H1 (cell line): ENCODE measurements around the gene MLH3. TPM values are rescaled to one million over a fixed set of nuclear protein-coding genes. Genes with fewer than 3 reads are reported as not detected.

Experiments
- CTCF ChIA-PET: fragments of 300-600 bp; sonication (Branson Sonifier 250); formaldehyde crosslinking; loops from one replicate; lab custom pipeline; 2021; ENCODE audit not compliant: partially characterized antibody; lab: Charles Lee
- POLR2A ChIA-PET: fragments of 300-600 bp; sonication (Branson Sonifier 250); formaldehyde crosslinking; loops from one replicate; lab custom pipeline; 2021; ENCODE audit warnings: inconsistent platforms; ENCODE audit not compliant: partially characterized antibody; lab: Charles Lee
- DNase-seq, 2 experiments: peaks; one replicate each; pipeline versions ENCODE4 v3.0.0 to v3.0.0-alpha.2; 2010 to 2022; ENCODE audit warnings: low spot score in 2 of 2, low read depth in 1 of 2, mixed read lengths in 1 of 2
- FAIRE-seq: peaks from 2 replicates; lab custom pipeline; 2011; peaks lifted over from hg19 to GRCh38; lab: Jason Lieb, UNC
- H2AFZ ChIP-seq: 2 replicates; pipeline ENCODE4 v1.8.1; 2012; ENCODE audit warnings: low read length, inconsistent platforms
- H2AK5ac ChIP-seq: 2 replicates; pipeline ENCODE4 v1.6.1; 2013; ENCODE audit warnings: low read depth, low read length
- H2BK120ac ChIP-seq: replicated peaks from 2 replicates; pipeline ENCODE3; 2013; ENCODE audit warnings: low read depth, low read length, inconsistent platforms
- H2BK12ac ChIP-seq: 2 replicates; pipeline ENCODE4 v1.6.1; 2013; ENCODE audit warnings: low read depth, low read length
- H2BK15ac ChIP-seq: 2 replicates; pipeline ENCODE4 v1.6.1; 2013; ENCODE audit warnings: low read length
- H2BK20ac ChIP-seq: 2 replicates; pipeline ENCODE4 v1.6.1; 2013; ENCODE audit warnings: low read length
- H2BK5ac ChIP-seq: 2 replicates; pipeline ENCODE4 v1.6.1; 2013; ENCODE audit warnings: low read depth, low read length
- H3K14ac ChIP-seq: 2 replicates; pipeline ENCODE4 v1.6.1; 2013; ENCODE audit warnings: inconsistent platforms; ENCODE audit not compliant: insufficient read length
- H3K18ac ChIP-seq: 2 replicates; pipeline ENCODE4 v1.6.1; 2013; ENCODE audit warnings: low read length; ENCODE audit errors: extremely low read depth
- H3K23ac ChIP-seq: 2 replicates; pipeline ENCODE4 v1.6.1; 2013; ENCODE audit warnings: inconsistent platforms; ENCODE audit not compliant: insufficient read length
- H3K23me2 ChIP-seq: 2 replicates; pipeline ENCODE4 v1.6.1; 2013; ENCODE audit warnings: low read depth, low read length
- H3K27ac ChIP-seq: 2 replicates; pipeline ENCODE4 v1.6.1; 2011; ENCODE audit warnings: low read depth, low read length, inconsistent platforms
- H3K27me3 ChIP-seq, 4 experiments: replicated peaks in 1 of 4; 1 replicate in 1 of 4; 2 replicates in 3 of 4; pipeline versions ENCODE4 v1.6.1 to v1.8.1; 2011 to 2013; ENCODE audit warnings: low read length in 3 of 4, mild to moderate bottlenecking in 3 of 4, inconsistent platforms in 2 of 4, mixed read lengths in 2 of 4, moderate library complexity in 1 of 4; ENCODE audit not compliant: control insufficient read depth in 3 of 4, insufficient read depth in 3 of 4; ENCODE audit errors: extremely low read depth in 1 of 4
- H3K36me3 ChIP-seq, 4 experiments: 2 replicates each; pipeline versions ENCODE4 v1.6.1 to v1.8.1; 2011 to 2013; ENCODE audit warnings: mild to moderate bottlenecking in 4 of 4, low read length in 3 of 4, moderate library complexity in 2 of 4, control low read depth in 1 of 4, inconsistent platforms in 1 of 4; ENCODE audit not compliant: insufficient read depth in 4 of 4, control insufficient read depth in 2 of 4
- H3K4ac ChIP-seq: replicated peaks from 2 replicates; pipeline ENCODE3; 2013; ENCODE audit warnings: low read length, low read depth, mixed read lengths, inconsistent platforms; ENCODE audit not compliant: insufficient read length
- H3K4me1 ChIP-seq, 4 experiments: replicated peaks in 1 of 4; 1 replicate in 1 of 4; 2 replicates in 3 of 4; pipeline versions ENCODE4 v1.6.1 to v1.8.1; 2011 to 2013; ENCODE audit warnings: low read length in 3 of 4, inconsistent platforms in 2 of 4, mixed read lengths in 1 of 4; ENCODE audit not compliant: insufficient read depth in 4 of 4, control insufficient read depth in 3 of 4
- H3K4me2 ChIP-seq, 2 experiments: 2 replicates each; pipeline versions ENCODE4 v1.6.1 to v1.8.1; 2011 to 2013; ENCODE audit warnings: low read depth in 2 of 2, low read length in 2 of 2, control low read depth in 1 of 2, inconsistent platforms in 1 of 2, mild to moderate bottlenecking in 1 of 2; ENCODE audit not compliant: insufficient read depth in 1 of 2
- H3K4me3 ChIP-seq, 4 experiments: fragments of 200-600, 300-600 bp in 1 of 4; sonication (generic), shearing (Covaris generic), sonication (Bioruptor Twin) in 1 of 4; 2 replicates each; pipeline versions ENCODE4 v1.5.1 to v1.8.1; 2011 to 2016; ENCODE audit warnings: low read length in 4 of 4, low read depth in 3 of 4, control low read depth in 2 of 4, inconsistent platforms in 2 of 4, mild to moderate bottlenecking in 2 of 4, mixed read lengths in 1 of 4, moderate library complexity in 1 of 4; ENCODE audit not compliant: insufficient read depth in 2 of 4; ENCODE audit errors: extremely low read depth in 1 of 4
- H3K56ac ChIP-seq: replicated peaks from 2 replicates; pipeline ENCODE3; 2013; ENCODE audit warnings: low read depth, mild to moderate bottlenecking, mixed read lengths, low read length, inconsistent platforms; ENCODE audit not compliant: insufficient read length
- H3K79me1 ChIP-seq: 2 replicates; pipeline ENCODE4 v1.6.1; 2013; ENCODE audit warnings: low read depth, low read length, control low read depth
- H3K79me2 ChIP-seq, 2 experiments: 2 replicates each; pipeline versions ENCODE4 v1.6.1 to v1.8.1; 2012 to 2013; ENCODE audit warnings: low read length in 2 of 2, mild to moderate bottlenecking in 2 of 2, inconsistent platforms in 1 of 2; ENCODE audit not compliant: insufficient read depth in 2 of 2, control insufficient read depth in 1 of 2
- H3K9ac ChIP-seq, 4 experiments: replicated peaks in 1 of 4; 1 replicate in 1 of 4; 2 replicates in 3 of 4; pipeline versions ENCODE4 v1.6.1 to v1.8.1; 2011 to 2013; ENCODE audit warnings: low read depth in 3 of 4, low read length in 3 of 4, control low read depth in 2 of 4, mild to moderate bottlenecking in 2 of 4, moderate library complexity in 2 of 4, inconsistent platforms in 1 of 4; ENCODE audit errors: extremely low read depth in 1 of 4
- H3K9me3 ChIP-seq, 2 experiments: 2 replicates each; pipeline versions ENCODE4 v1.6.1 to v1.8.1; 2012 to 2013; ENCODE audit warnings: mild to moderate bottlenecking in 2 of 2, moderate library complexity in 2 of 2, control low read depth in 1 of 2, inconsistent platforms in 1 of 2, low read depth in 1 of 2, low read length in 1 of 2, mixed read lengths in 1 of 2; ENCODE audit not compliant: insufficient read depth in 2 of 2
- H4K20me1 ChIP-seq, 2 experiments: replicated peaks in 1 of 2; 2 replicates each; pipeline versions ENCODE3 to v1.8.1; 2011 to 2013; ENCODE audit warnings: inconsistent platforms in 2 of 2, low read length in 2 of 2, mild to moderate bottlenecking in 1 of 2; ENCODE audit not compliant: insufficient read depth in 2 of 2, control insufficient read depth in 1 of 2
- H4K5ac ChIP-seq: 2 replicates; pipeline ENCODE4 v1.6.1; 2013; ENCODE audit warnings: low read length, low read depth, mixed read lengths, inconsistent platforms; ENCODE audit not compliant: insufficient read length
- H4K8ac ChIP-seq: 2 replicates; pipeline ENCODE4 v1.8.0; 2013; ENCODE audit warnings: mild to moderate bottlenecking, moderate library complexity, low read length, inconsistent platforms; ENCODE audit not compliant: insufficient read depth; ENCODE audit errors: extremely low read depth
- H4K91ac ChIP-seq: replicated peaks from 2 replicates; pipeline ENCODE3; 2013; ENCODE audit warnings: low read length, mixed read lengths, inconsistent platforms; ENCODE audit not compliant: insufficient read length
- BACH1 ChIP-seq: IDR thresholded peaks from 2 replicates; pipeline ENCODE4 v1.6.1; 2012; ENCODE audit warnings: low read length, improper control_type of control experiment
- CBX8 ChIP-seq: fragments of 300-800, 300-1000 bp; sonication (generic); IDR thresholded peaks from 2 replicates; pipeline ENCODE4 v1.7.1; 2016; ENCODE audit warnings: low read depth, low read length, borderline replicate concordance
- CEBPB ChIP-seq: IDR thresholded peaks from 2 replicates; pipeline ENCODE4 v1.6.1; 2012; ENCODE audit warnings: low read depth, low read length
- CTBP2 ChIP-seq: IDR thresholded peaks from 2 replicates; pipeline ENCODE4 v1.7.0; 2011; ENCODE audit warnings: borderline replicate concordance, mild to moderate bottlenecking, moderate library complexity, mixed read lengths, low read length; ENCODE audit not compliant: insufficient read depth, insufficient read length
- KDM5A ChIP-seq: fragments of 200-600 bp; IDR thresholded peaks from 2 replicates; pipeline ENCODE4 v1.7.1; 2012; ENCODE audit warnings: mild to moderate bottlenecking, low read length, inconsistent platforms, mixed read lengths
- POU5F1 ChIP-seq: IDR thresholded peaks from 2 replicates; pipeline ENCODE4 v1.6.1; 2011; ENCODE audit warnings: low read depth, mild to moderate bottlenecking, low read length, moderate library complexity
- RBBP5 ChIP-seq: IDR thresholded peaks from 2 replicates; pipeline ENCODE4 v1.7.1; 2012; ENCODE audit warnings: low read depth, mild to moderate bottlenecking, inconsistent platforms, low read length, moderate library complexity, borderline replicate concordance
- SIRT6 ChIP-seq: IDR thresholded peaks from one replicate; pipeline ENCODE4 v1.7.1; 2012; ENCODE audit warnings: low read length, inconsistent platforms
- SP2 ChIP-seq: IDR thresholded peaks from 2 replicates; pipeline ENCODE4 v1.6.1; 2012; ENCODE audit warnings: mild to moderate bottlenecking, low read length, inconsistent platforms
- SUZ12 ChIP-seq: fragments of 200-600 bp; sonication (generic); IDR thresholded peaks from 2 replicates; pipeline ENCODE4 v1.6.1; 2012; ENCODE audit warnings: mild to moderate bottlenecking, inconsistent platforms, low read length, moderate library complexity, mixed read lengths
- TAF7 ChIP-seq: optimal IDR thresholded peaks from 2 replicates; pipeline ENCODE3; 2011; ENCODE audit warnings: low read depth, mild to moderate bottlenecking, inconsistent platforms, low read length, moderate library complexity, borderline replicate concordance
- TCF12 ChIP-seq: IDR thresholded peaks from 2 replicates; pipeline ENCODE4 v1.6.1; 2011; ENCODE audit warnings: low read depth, mild to moderate bottlenecking, low read length
- WGBS, 2 experiments: shearing (Covaris generic) in 1 of 2; methylation state at CpG; one replicate each; pipeline versions ENCODE4 v1.1.6 to v1.1.7; 2013 to 2015; ENCODE audit warnings: low lambda C conversion rate in 2 of 2, mixed read lengths in 2 of 2, inconsistent platforms in 1 of 2, low coverage in 1 of 2, missing lambda C conversion rate in 1 of 2; ENCODE audit not compliant: insufficient replicate concordance in 2 of 2, insufficient coverage in 1 of 2, insufficient read length in 1 of 2; ENCODE audit errors: extremely low coverage in 1 of 2, missing lambda C conversion rate in 1 of 2; 5-methylcytosine and 5-hydroxymethylcytosine counted together
- polyA plus RNA-seq, 7 experiments: library from polyadenylated mRNA; depleted of rRNA in 3 of 7; stranded (reverse) in 5 of 7; unstranded in 2 of 7; fragments of >200 nt in 5 of 7; fragments of 200-250 nt in 2 of 7; gene quantifications; 1 replicate in 5 of 7; 2 replicates in 1 of 7; 4 replicates in 1 of 7; pipeline versions ENCODE4 v1.2.1 to v1.2.3, GENCODE V29; 2011 to 2013; ENCODE audit warnings: missing spikeins in 2 of 7, mixed read lengths in 2 of 7
- total RNA-seq: library from RNA; stranded (reverse); fragmentation: NEBNext Ultra II Directional; extraction: Animal tissue kit (Norgen Biotek cat#: 25700); gene quantifications from 2 replicates; pipeline ENCODE4 v1.2.1, GENCODE V29; 2021

Gene MLH3
- total and polyA plus RNA-seq, 2 of the 8 experiments (the other 6 are each of a cell fraction or from before 2014, with no cell fraction given): 9.3 to 20.1 TPM

DNA sequence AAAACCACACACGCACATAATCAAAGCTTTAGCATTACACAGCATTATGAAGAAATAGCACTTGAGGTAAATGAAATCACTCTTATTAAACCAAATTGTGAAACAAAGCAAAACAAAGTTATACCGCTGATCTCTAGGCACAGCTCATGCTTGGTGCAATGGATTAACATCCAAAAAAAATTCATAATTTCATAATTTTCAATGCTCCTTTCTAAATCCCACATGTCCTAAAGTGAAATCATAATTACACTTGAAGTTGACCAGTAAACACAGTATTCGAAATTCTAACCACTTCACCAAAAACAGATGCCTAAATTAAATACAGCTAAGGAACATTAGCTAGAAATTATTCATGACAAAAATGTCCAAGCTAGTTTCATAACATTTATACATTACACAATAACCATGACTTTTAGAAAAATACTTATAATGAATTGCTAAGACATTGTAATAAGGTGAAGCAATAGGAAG is 1.5 kb downstream of the MLH3 start:
- no peak overlapping the region for H3K14ac ChIP-seq
- no peak overlapping the region for H3K4me2 ChIP-seq
- ChIA-PET POLR2A (interaction anchor here (1.0 to 3.0 kb wide), 4 partner anchors 12 to 26 kb away, joined by 3 to 15 read pairs (median 6); partner anchors contain the start of genes ACYP1 and ZC2HC1C), CTCF (interaction anchor here (1.6 to 2.8 kb wide), 4 partner anchors 27 to 104 kb away, joined by 3 to 17 read pairs (median 8); no protein-coding TSS in a partner anchor)
- H4K91ac ChIP-seq: no peak overlapping the region
- H3K27me3 ChIP-seq: no peaks in the 10 kb centered on the region
- no peaks in the 10 kb centered on the region for H3K79me1 ChIP-seq
- no peak overlapping the region for H2BK12ac ChIP-seq
- peaks cover 0 to 4% (median 0%) of the 10 kb centered on the region in 4 experiments; a peak in 3 of 7 replicates for H3K4me1 ChIP-seq
- H3K23me2 ChIP-seq: no peaks in the 10 kb centered on the region; the same call in 1 of the 2 replicates
- H3K79me2 ChIP-seq: no peaks in the 10 kb centered on the region
- no peak for FAIRE-seq
- no peak overlapping the region for H3K4me3 ChIP-seq
- no peak overlapping the region for H3K27ac ChIP-seq
- no peak overlapping the region for H3K4ac ChIP-seq
- no peaks in the 10 kb centered on the region for H3K9me3 ChIP-seq
- H4K5ac ChIP-seq: no peak overlapping the region
- no peak overlapping the region for H3K18ac ChIP-seq
- H4K20me1 ChIP-seq: no peaks in the 10 kb centered on the region
- H3K56ac ChIP-seq: no peak overlapping the region
- H2BK120ac ChIP-seq: no peak overlapping the region
- no peak overlapping the region for H2BK20ac ChIP-seq
- H2BK15ac ChIP-seq: no peak overlapping the region
- H2AK5ac ChIP-seq: no peak overlapping the region
- H4K8ac ChIP-seq: no peak overlapping the region
- no peaks in the 10 kb centered on the region; a peak in 1 of 8 replicates for H3K36me3 ChIP-seq
- no peak overlapping the region for H3K9ac ChIP-seq
- TF ChIP-seq SUZ12 (no peak), SP2 (no peak), POU5F1 (no peak), RBBP5 (no peak), TCF12 (no peak), TAF7 (no peak), BACH1 (no peak), KDM5A (no peak), CBX8 (no peak), SIRT6 (no peak), CTBP2 (no peak), CEBPB (no peak)
- DNase-seq: no peak
- no peak overlapping the region for H2AFZ ChIP-seq
- WGBS, 2 experiments: 95% methylated on average over 3 of the region's 3 CpGs; no CpG with 5 or more reads in 1 of the 2 experiments
- no peak overlapping the region for H3K23ac ChIP-seq
- no peak overlapping the region for H2BK5ac ChIP-seq
